HCT116 (cell line): ENCODE results near the gene ATP6V0B. TPM values are rescaled to one million over a fixed set of nuclear protein-coding genes. Genes with fewer than 3 reads are reported as not detected.

Source experiments
- ATAC-seq: fragments of 200-7000 bp; cut with Tn5 transposase; 2 replicates; pipeline ENCODE4 v1.9.1; 2020; ENCODE audit warnings: mild to moderate bottlenecking, moderate library complexity
- BruUV-seq: library from RNA; stranded (reverse); fragments of 400-500 nt; replicated peaks from 2 replicates; lab custom pipeline; 2021; lab: Mats Ljungman, UMichigan
- CTCF ChIA-PET: fragments of 300-600 bp; sonication (Branson Sonifier 250); formaldehyde crosslinking; loops from one replicate; lab custom pipeline; 2021; ENCODE audit warnings: antibody characterized with exemption; lab: Charles Lee
- POLR2A ChIA-PET: fragments of 300-600, 350-600 bp; sonication (Branson Sonifier 250); formaldehyde crosslinking; loops from one replicate; lab custom pipeline; 2021; ENCODE audit warnings: antibody characterized with exemption; lab: Charles Lee
- RAD21 ChIA-PET, 2 experiments: fragments of 300-600 bp; sonication (Branson Sonifier 250); formaldehyde crosslinking; loops; one replicate each; lab custom pipeline; 2023; ENCODE audit warnings: low total read pairs in 2 of 2; ENCODE audit not compliant: uncharacterized antibody in 2 of 2, unreplicated experiment in 2 of 2, low non-redundant PET in 1 of 2; lab: Charles Lee
- DNase-seq: peaks from one replicate; pipeline ENCODE4 v3.0.0-alpha.2; 2010; ENCODE audit warnings: low read depth, low spot score
- H2AFZ ChIP-seq: fragments of 200-600 bp; shearing (Covaris generic), sonication (generic); 2 replicates; pipeline ENCODE4 v1.6.1; 2017; ENCODE audit warnings: low read depth, mixed run types, mixed read lengths, antibody characterized with exemption, low read length; ENCODE audit not compliant: poor library complexity, severe bottlenecking
- H3K27ac ChIP-seq: 2 replicates; pipeline ENCODE4 v1.5.1; 2012; ENCODE audit warnings: low read depth, low read length
- H3K27me3 ChIP-seq: fragments of 200-600 bp; sonication (generic); 2 replicates; pipeline ENCODE4 v1.6.1; 2016; ENCODE audit warnings: mixed run types, low read length, mixed read lengths; ENCODE audit not compliant: insufficient read depth
- H3K36me3 ChIP-seq, 2 experiments: fragments of 200-500 bp in 1 of 2; fragments of 200-600 bp in 1 of 2; sonication (Bioruptor generic) in 1 of 2; sonication (generic) in 1 of 2; 2 replicates each; pipeline versions ENCODE4 v1.5.1 to v1.6.1; 2014 to 2016; ENCODE audit warnings: low read length in 2 of 2, inconsistent platforms in 1 of 2, mixed read lengths in 1 of 2, mixed run types in 1 of 2; ENCODE audit not compliant: insufficient read depth in 2 of 2, control insufficient read depth in 1 of 2
- H3K4me1 ChIP-seq, 2 experiments: fragments of 200-600 bp in 1 of 2; sonication (generic) in 1 of 2; 2 replicates each; pipeline versions ENCODE4 v1.5.1 to v1.6.1; 2012 to 2017; ENCODE audit warnings: low read length in 2 of 2, inconsistent platforms in 1 of 2, mild to moderate bottlenecking in 1 of 2, mixed read lengths in 1 of 2, mixed run types in 1 of 2, moderate library complexity in 1 of 2; ENCODE audit not compliant: insufficient read depth in 2 of 2, control insufficient read depth in 1 of 2
- H3K4me2 ChIP-seq: fragments of 200-600 bp; sonication (generic); 2 replicates; pipeline ENCODE4 v1.6.1; 2017; ENCODE audit warnings: mixed run types, low read length, mixed read lengths
- H3K4me3 ChIP-seq, 2 experiments: fragments of 200-600 bp in 1 of 2; sonication (generic) in 1 of 2; replicated peaks in 1 of 2; 2 replicates each; pipeline ENCODE4 v1.5.1; 2011 to 2016; ENCODE audit warnings: low read length in 2 of 2, control low read depth in 1 of 2, low read depth in 1 of 2, mild to moderate bottlenecking in 1 of 2, mixed read lengths in 1 of 2, mixed run types in 1 of 2
- H3K79me2 ChIP-seq: fragments of 200-600 bp; sonication (generic); 2 replicates; pipeline ENCODE4 v1.6.1; 2017; ENCODE audit warnings: mild to moderate bottlenecking, mixed run types, low read length, moderate library complexity, mixed read lengths; ENCODE audit not compliant: insufficient read depth
- H3K9ac ChIP-seq: fragments of 200-600 bp; sonication (generic); 2 replicates; pipeline ENCODE4 v1.6.1; 2016; ENCODE audit warnings: low read length, mixed read lengths
- H3K9me2 ChIP-seq: fragments of 200-600 bp; sonication (generic), shearing (Covaris generic); 2 replicates; pipeline ENCODE4 v1.6.1; 2017; ENCODE audit warnings: mixed run types, mild to moderate bottlenecking, moderate library complexity; ENCODE audit not compliant: insufficient read depth
- H3K9me3 ChIP-seq, 2 experiments: fragments of 200-500 bp in 1 of 2; fragments of 200-600 bp in 1 of 2; sonication (Bioruptor generic) in 1 of 2; sonication (generic) in 1 of 2; 2 replicates each; pipeline ENCODE4 v1.6.1; 2014 to 2017; ENCODE audit warnings: low read length in 2 of 2, mixed read lengths in 2 of 2, inconsistent platforms in 1 of 2, low read depth in 1 of 2, mild to moderate bottlenecking in 1 of 2, mixed run types in 1 of 2, moderate library complexity in 1 of 2; ENCODE audit not compliant: control insufficient read depth in 1 of 2, insufficient read depth in 1 of 2
- H4K20me1 ChIP-seq: fragments of 200-600 bp; sonication (generic), shearing (Covaris generic); 2 replicates; pipeline ENCODE4 v1.6.1; 2017; ENCODE audit warnings: mixed run types, mild to moderate bottlenecking, moderate library complexity; ENCODE audit not compliant: insufficient read depth
- CBX3 ChIP-seq: IDR thresholded peaks from 2 replicates; pipeline ENCODE4 v1.6.1; 2012; ENCODE audit warnings: low read depth
- CEBPB ChIP-seq: IDR thresholded peaks from 2 replicates; pipeline ENCODE4 v1.6.1; 2012; ENCODE audit warnings: low read depth
- ELF1 ChIP-seq: IDR thresholded peaks from 2 replicates; pipeline ENCODE4 v1.6.1; 2012; ENCODE audit warnings: low read depth, borderline replicate concordance
- POLR2AphosphoS5 ChIP-seq: IDR thresholded peaks from 2 replicates; pipeline ENCODE4 v1.6.1; 2011; ENCODE audit warnings: mild to moderate bottlenecking, low read depth, low read length, moderate library complexity
- SRF ChIP-seq: IDR thresholded peaks from 2 replicates; pipeline ENCODE4 v1.6.1; 2012; ENCODE audit warnings: low read depth
- TCF7L2 ChIP-seq: IDR thresholded peaks from 2 replicates; pipeline ENCODE4 v1.7.0; 2011; ENCODE audit warnings: borderline replicate concordance, inconsistent platforms; ENCODE audit not compliant: insufficient read depth, insufficient read length; ENCODE audit errors: extremely low read depth
- ZNF274 ChIP-seq: fragments of 200-500 bp; sonication (Bioruptor generic); IDR thresholded peaks from 2 replicates; pipeline ENCODE4 v1.6.1; 2014; ENCODE audit warnings: mild to moderate bottlenecking, low read depth, low read length, inconsistent platforms
- intact Hi-C: fragments of 100-400 bp; cut with micrococcal nuclease; formaldehyde crosslinking; loops from 2 replicates; pipeline ENCODE4 v1.10.0; 2022
- total RNA-seq: library from RNA; stranded (reverse); gene quantifications from one replicate; pipeline ENCODE4 v1.2.1, GENCODE V29; 2021; ENCODE audit not compliant: unreplicated experiment
- TF ChIP-seq, protein P1 (sequence below): IDR thresholded peaks from 2 replicates; pipeline ENCODE4 v1.6.1; 2012; ENCODE audit warnings: low read depth

Gene ATP6V0B
- total RNA-seq, 1 experiment from 2014 or later, result 122 TPM

DNA sequence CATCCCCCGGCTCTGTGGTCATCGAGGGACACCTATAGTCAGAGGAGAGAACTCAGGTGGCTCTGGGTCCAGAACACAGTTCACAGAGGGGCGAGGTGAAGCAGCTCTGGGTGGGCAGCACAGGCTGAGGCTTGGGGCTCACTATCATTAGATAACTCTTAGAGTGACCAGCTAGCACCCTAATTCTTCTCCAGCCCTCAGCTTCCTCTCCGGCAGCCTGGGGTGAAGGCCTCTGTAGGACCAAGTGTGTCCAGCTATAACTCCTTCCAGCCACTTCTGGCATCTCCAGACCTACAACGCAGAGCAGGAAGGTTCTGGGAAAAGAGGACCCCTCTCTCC, 39.8 kb upstream of the ATP6V0B start:
- ChIA-PET RAD21 (interaction anchor here (0.6 to 3.6 kb wide), 16 partner anchors 10 to 1022 kb away, joined by 3 to 109 read pairs (median 4); partner anchors contain the start of genes KDM4A (in 1 of the 2) and PTPRF (in 1 of the 2)), POLR2A (interaction anchor here (0.8 to 2.7 kb wide), 10 partner anchors 9 to 410 kb away, joined by 3 to 45 read pairs (median 4); partner anchors contain the start of genes DPH2, IPO13 and KDM4A), CTCF (interaction anchor here (0.8 to 12.2 kb wide), 43 partner anchors 11 to 703 kb away, joined by 3 to 479 read pairs (median 6); partner anchors contain the start of genes ATP6V0B, IPO13, KDM4A and PTPRF)
- Histone ChIP-seq H3K4me3 (peak overlapping the region; percentile 75 to 77), H4K20me1 (no peaks in the 10 kb centered on the region), H3K4me1 (peaks cover 28 to 60% of the 10 kb centered on the region in 2 experiments), H2AFZ (no peak overlapping the region), H3K9ac (peak overlapping the region; percentile 80), H3K27ac (peak overlapping the region; percentile 71), H3K9me3 (no peaks in the 10 kb centered on the region), H3K27me3 (no peaks in the 10 kb centered on the region), H3K79me2 (peaks cover 9% of the 10 kb centered on the region; the same call in 1 of the 2 replicates), H3K9me2 (no peaks in the 10 kb centered on the region), H3K36me3 (0 out of 4 replicates have a peak, but pooled peaks cover 0 to 10% of the 10 kb centered on the region in 2 experiments), H3K4me2 (peak overlapping the region; percentile 92)
- no peak for ATAC-seq
- intact Hi-C loops, result loop anchor here (1.0 to 5.0 kb wide), 6 partner anchors 26 to 408 kb away; partner anchors contain the start of gene ST3GAL3
- no TSS peak for BruUV-seq
- DNase-seq, result no peak
- TF ChIP-seq POLR2AphosphoS5 (peak; percentile 24; the same call in 1 of the 2 replicates), SRF (no peak)

- Histone ChIP-seq H3K36me3 (0 out of 4 replicates have a peak, but pooled peaks cover 0 to 10% of the 10 kb centered on the region in 2 experiments), H2AFZ (no peak overlapping the region), H3K9me2 (no peaks in the 10 kb centered on the region), H3K79me2 (peaks cover 9% of the 10 kb centered on the region; the same call in 1 of the 2 replicates), H3K4me3 (no peak overlapping the region), H3K27ac (no peak overlapping the region), H3K9me3 (no peaks in the 10 kb centered on the region), H3K4me2 (peak overlapping the region; percentile 92), H3K27me3 (no peaks in the 10 kb centered on the region), H3K4me1 (peaks cover 19 to 53% of the 10 kb centered on the region in 2 experiments), H3K9ac (0 out of 2 replicates have a peak overlapping the region, but pooled peaks have one; percentile 80), H4K20me1 (no peaks in the 10 kb centered on the region)
- ATAC-seq (no peak), DNase-seq (no peak)
- POLR2A ChIA-PET, result interaction anchor here (0.8 to 2.7 kb wide), 6 partner anchors 10 to 410 kb away, joined by 3 to 45 read pairs (median 4); partner anchors contain the start of gene IPO13
- RAD21 ChIA-PET, result interaction anchor here (3.0 to 3.6 kb wide), 2 partner anchors 171 kb away, joined by 85 to 109 read pairs; no protein-coding TSS in a partner anchor
- CTCF ChIA-PET, result interaction anchor here (1.0 to 12.2 kb wide), 17 partner anchors 10 to 412 kb away, joined by 4 to 479 read pairs (median 7); partner anchors contain the start of genes IPO13 and PTPRF
- intact Hi-C loops, result no loop called here
- TF ChIP-seq, protein P1, sequence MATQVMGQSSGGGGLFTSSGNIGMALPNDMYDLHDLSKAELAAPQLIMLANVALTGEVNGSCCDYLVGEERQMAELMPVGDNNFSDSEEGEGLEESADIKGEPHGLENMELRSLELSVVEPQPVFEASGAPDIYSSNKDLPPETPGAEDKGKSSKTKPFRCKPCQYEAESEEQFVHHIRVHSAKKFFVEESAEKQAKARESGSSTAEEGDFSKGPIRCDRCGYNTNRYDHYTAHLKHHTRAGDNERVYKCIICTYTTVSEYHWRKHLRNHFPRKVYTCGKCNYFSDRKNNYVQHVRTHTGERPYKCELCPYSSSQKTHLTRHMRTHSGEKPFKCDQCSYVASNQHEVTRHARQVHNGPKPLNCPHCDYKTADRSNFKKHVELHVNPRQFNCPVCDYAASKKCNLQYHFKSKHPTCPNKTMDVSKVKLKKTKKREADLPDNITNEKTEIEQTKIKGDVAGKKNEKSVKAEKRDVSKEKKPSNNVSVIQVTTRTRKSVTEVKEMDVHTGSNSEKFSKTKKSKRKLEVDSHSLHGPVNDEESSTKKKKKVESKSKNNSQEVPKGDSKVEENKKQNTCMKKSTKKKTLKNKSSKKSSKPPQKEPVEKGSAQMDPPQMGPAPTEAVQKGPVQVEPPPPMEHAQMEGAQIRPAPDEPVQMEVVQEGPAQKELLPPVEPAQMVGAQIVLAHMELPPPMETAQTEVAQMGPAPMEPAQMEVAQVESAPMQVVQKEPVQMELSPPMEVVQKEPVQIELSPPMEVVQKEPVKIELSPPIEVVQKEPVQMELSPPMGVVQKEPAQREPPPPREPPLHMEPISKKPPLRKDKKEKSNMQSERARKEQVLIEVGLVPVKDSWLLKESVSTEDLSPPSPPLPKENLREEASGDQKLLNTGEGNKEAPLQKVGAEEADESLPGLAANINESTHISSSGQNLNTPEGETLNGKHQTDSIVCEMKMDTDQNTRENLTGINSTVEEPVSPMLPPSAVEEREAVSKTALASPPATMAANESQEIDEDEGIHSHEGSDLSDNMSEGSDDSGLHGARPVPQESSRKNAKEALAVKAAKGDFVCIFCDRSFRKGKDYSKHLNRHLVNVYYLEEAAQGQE, result no peak
- TF ChIP-seq CBX3 (no peak), CEBPB (no peak), ELF1 (no peak), ZNF274 (no peak), TCF7L2 (no peak)
- no TSS peak for BruUV-seq
These were observed 38.9 kb upstream of the ATP6V0B start for GRCh38 chr1:43935711-43936427.
